Mucosa of gallbladder (tissue), 1 donor: Measurements from ENCODE around the gene CDK6. TPM values are rescaled to one million over a fixed set of nuclear protein-coding genes. Genes with fewer than 3 reads are reported as not detected.

Experiments
- DNase-seq: peaks from one replicate; pipeline ENCODE4 v3.0.0-alpha.2; 2020; ENCODE audit warnings: low spot score
- total RNA-seq: library from RNA; stranded (reverse); gene quantifications from one replicate; pipeline ENCODE4 v1.2.1, GENCODE V29; 2021
- donor health status: DM: no; HTN: no; CAD: no.

Gene CDK6
- total RNA-seq, 1 donor from 2014 or later: 23.6 TPM

GRCh38 chr7:92590711-92591310 lies 245.6 kb downstream of the CDK6 start:
- no peak for DNase-seq

- no peak for DNase-seq
These were observed 247.3 kb downstream of the CDK6 start for GRCh38 chr7:92589056-92589455.

- no peak for DNase-seq
These were observed 247.8 kb downstream of the CDK6 start for GRCh38 chr7:92588561-92588960.

GRCh38 chr7:92586841-92587240 lies 249.5 kb downstream of the CDK6 start:
- DNase-seq: no peak

GRCh38 chr7:92586403-92586802 lies 250.0 kb downstream of the CDK6 start:
- no peak for DNase-seq

- no peak for DNase-seq
These were observed 251.4 kb downstream of the CDK6 start for GRCh38 chr7:92584953-92585352.

- DNase-seq: no peak
These were observed 253.4 kb downstream of the CDK6 start for GRCh38 chr7:92582948-92583347.

- DNase-seq: no peak
These were observed 260.1 kb downstream of the CDK6 start for GRCh38 chr7:92576296-92576695.

GRCh38 chr7:92569137-92569536 lies 267.2 kb downstream of the CDK6 start:
- DNase-seq: no peak

- no peak for DNase-seq
These were observed 268.9 kb downstream of the CDK6 start for GRCh38 chr7:92567460-92567859.

GRCh38 chr7:92563345-92563744 lies 273.0 kb downstream of the CDK6 start:
- DNase-seq: no peak

- no peak for DNase-seq
These were observed 275.8 kb downstream of the CDK6 start for GRCh38 chr7:92560602-92561001.

- no peak for DNase-seq
These were observed 278.5 kb downstream of the CDK6 start for GRCh38 chr7:92557808-92558362.

- no peak for DNase-seq
These were observed 279.1 kb downstream of the CDK6 start for GRCh38 chr7:92557249-92557648.

Other genes starting within 250 kb of the CDK6 start
- 19.5 TPM for gene FAM133B, start 246.2 kb downstream of the CDK6 start, total RNA-seq